Caco-2 (cell line): ENCODE measurements around the gene GABRG3. TPM values are rescaled to one million over a fixed set of nuclear protein-coding genes. Genes with fewer than 3 reads are reported as not detected.

Source experiments
- BruUV-seq: library from RNA; stranded (reverse); fragments of 400-500 nt; replicated peaks from 2 replicates; lab custom pipeline; 2021; lab: Mats Ljungman, UMichigan
- CTCF ChIA-PET: fragments of 300-600 bp; sonication (Branson Sonifier 250); formaldehyde crosslinking; loops from one replicate; lab custom pipeline; 2022; ENCODE audit warnings: antibody characterized with exemption; lab: Charles Lee
- POLR2A ChIA-PET: fragments of 300-600 bp; sonication (Branson Sonifier 250); formaldehyde crosslinking; loops from one replicate; lab custom pipeline; 2022; ENCODE audit warnings: antibody characterized with exemption; lab: Charles Lee
- DNase-seq, 2 experiments: peaks; one replicate each; pipeline versions ENCODE4 v3.0.0 to v3.0.0-alpha.2; 2020 to 2022
- H3K27me3 ChIP-seq: replicated peaks from 2 replicates; pipeline ENCODE4 v1.6.0; 2011; ENCODE audit warnings: low read length; ENCODE audit not compliant: control insufficient read depth, insufficient read depth
- H3K36me3 ChIP-seq: 2 replicates; pipeline ENCODE4 v1.5.1; 2011; ENCODE audit warnings: low read length; ENCODE audit not compliant: control insufficient read depth, insufficient read depth
- H3K4me1 ChIP-seq: fragments of 250-450 bp; sonication (Bioruptor Pico); 2 replicates; pipeline ENCODE4 v1.5.1; 2020; ENCODE audit warnings: mild to moderate bottlenecking
- H3K4me3 ChIP-seq: 2 replicates; pipeline ENCODE4 v1.5.1; 2011; ENCODE audit warnings: low read depth, mild to moderate bottlenecking, control low read depth, low read length
- H3K9me3 ChIP-seq: fragments of 250-450 bp; sonication (Bioruptor Pico); 2 replicates; pipeline ENCODE4 v1.5.1; 2020; ENCODE audit warnings: mild to moderate bottlenecking, moderate library complexity
- H3K27ac Mint-ChIP-seq: one replicate; pipeline ENCODE4 v1.8.0; 2022; ENCODE audit warnings: mixed read lengths; ENCODE audit not compliant: unreplicated experiment
- H3K27me3 Mint-ChIP-seq: one replicate; pipeline ENCODE4 v1.8.0; 2022; ENCODE audit warnings: mixed read lengths; ENCODE audit not compliant: insufficient read depth, unreplicated experiment
- H3K36me3 Mint-ChIP-seq: one replicate; pipeline ENCODE4 v1.8.0; 2022; ENCODE audit warnings: mild to moderate bottlenecking, mixed read lengths; ENCODE audit not compliant: insufficient read depth, unreplicated experiment
- H3K4me1 Mint-ChIP-seq: one replicate; pipeline ENCODE4 v1.8.0; 2022; ENCODE audit warnings: low read depth, mixed read lengths; ENCODE audit not compliant: unreplicated experiment
- H3K4me3 Mint-ChIP-seq: one replicate; pipeline ENCODE4 v1.8.0; 2022; ENCODE audit warnings: mild to moderate bottlenecking, moderate library complexity, mixed read lengths; ENCODE audit not compliant: unreplicated experiment
- H3K9me3 Mint-ChIP-seq: one replicate; pipeline ENCODE4 v1.8.0; 2022; ENCODE audit warnings: mixed read lengths; ENCODE audit not compliant: unreplicated experiment
- intact Hi-C: fragments of 100-400 bp; cut with micrococcal nuclease; formaldehyde crosslinking; loops from one replicate; pipeline ENCODE4 v1.10.0; 2022; ENCODE audit not compliant: unreplicated experiment
- total RNA-seq: library from RNA; stranded (reverse); gene quantifications from 2 replicates; pipeline ENCODE4 v1.2.3, GENCODE V29; 2022
- TF ChIP-seq, protein P1 (sequence below), 2 experiments: fragments of 200-600 bp in 1 of 2; IDR thresholded peaks; 1 replicate in 1 of 2; 2 replicates in 1 of 2; pipeline versions ENCODE4 v1.5.1 to v1.8.0; 2011 to 2022; ENCODE audit warnings: antibody characterized with exemption in 1 of 2, control low read depth in 1 of 2, inconsistent platforms in 1 of 2, low read depth in 1 of 2, low read length in 1 of 2, mild to moderate bottlenecking in 1 of 2, moderate library complexity in 1 of 2; ENCODE audit not compliant: insufficient read depth in 1 of 2, severe bottlenecking in 1 of 2, unreplicated experiment in 1 of 2

The GABRG3 gene
- total RNA-seq, 1 experiment from 2014 or later, result not detected

DNA sequence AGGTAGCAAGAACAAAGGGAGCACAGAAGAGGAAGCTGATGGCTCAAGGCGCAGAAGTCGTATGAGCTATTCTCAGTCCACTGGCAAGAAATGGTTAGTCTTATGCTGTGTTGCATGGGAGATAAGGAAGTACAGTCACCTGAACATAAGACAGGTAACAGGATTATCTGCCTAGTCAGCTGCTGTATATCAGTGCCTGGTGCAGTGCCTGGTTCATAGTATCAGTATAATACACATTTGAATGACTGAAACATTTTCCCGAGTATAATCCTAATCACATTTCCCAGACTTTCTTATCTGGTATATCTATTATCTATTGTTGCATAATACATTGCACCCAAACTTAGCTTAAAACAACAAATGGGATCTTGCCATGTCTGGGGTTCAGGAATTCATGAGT, 302.5 kb downstream of the GABRG3 start:
- no peak overlapping the region for H3K4me3 ChIP-seq
- H3K9me3 ChIP-seq, result no peaks in the 10 kb centered on the region
- no peaks in the 10 kb centered on the region for H3K27me3 ChIP-seq
- H3K36me3 ChIP-seq, result no peaks in the 10 kb centered on the region
- peaks cover 29% of the 10 kb centered on the region for H3K9me3 Mint-ChIP-seq
- DNase-seq, result no peak
- H3K4me3 Mint-ChIP-seq, result no peak overlapping the region
- ChIA-PET POLR2A (no interaction called here), CTCF (no interaction called here)
- H3K4me1 ChIP-seq, result no peaks in the 10 kb centered on the region
- H3K27ac Mint-ChIP-seq, result no peak overlapping the region
- H3K36me3 Mint-ChIP-seq, result peaks cover 6% of the 10 kb centered on the region
- BruUV-seq, result no TSS peak
- H3K27me3 Mint-ChIP-seq, result no peaks in the 10 kb centered on the region
- TF ChIP-seq, protein P1, sequence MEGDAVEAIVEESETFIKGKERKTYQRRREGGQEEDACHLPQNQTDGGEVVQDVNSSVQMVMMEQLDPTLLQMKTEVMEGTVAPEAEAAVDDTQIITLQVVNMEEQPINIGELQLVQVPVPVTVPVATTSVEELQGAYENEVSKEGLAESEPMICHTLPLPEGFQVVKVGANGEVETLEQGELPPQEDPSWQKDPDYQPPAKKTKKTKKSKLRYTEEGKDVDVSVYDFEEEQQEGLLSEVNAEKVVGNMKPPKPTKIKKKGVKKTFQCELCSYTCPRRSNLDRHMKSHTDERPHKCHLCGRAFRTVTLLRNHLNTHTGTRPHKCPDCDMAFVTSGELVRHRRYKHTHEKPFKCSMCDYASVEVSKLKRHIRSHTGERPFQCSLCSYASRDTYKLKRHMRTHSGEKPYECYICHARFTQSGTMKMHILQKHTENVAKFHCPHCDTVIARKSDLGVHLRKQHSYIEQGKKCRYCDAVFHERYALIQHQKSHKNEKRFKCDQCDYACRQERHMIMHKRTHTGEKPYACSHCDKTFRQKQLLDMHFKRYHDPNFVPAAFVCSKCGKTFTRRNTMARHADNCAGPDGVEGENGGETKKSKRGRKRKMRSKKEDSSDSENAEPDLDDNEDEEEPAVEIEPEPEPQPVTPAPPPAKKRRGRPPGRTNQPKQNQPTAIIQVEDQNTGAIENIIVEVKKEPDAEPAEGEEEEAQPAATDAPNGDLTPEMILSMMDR (IDR thresholded peaks at IDR 0.05; ENCODE audit: insufficient read depth in 1 of 2, low read depth in 1 of 2, low read length in 1 of 2, severe bottlenecking in 1 of 2, unreplicated experiment in 1 of 2), result no peak
- intact Hi-C loops, result no loop called here
- H3K4me1 Mint-ChIP-seq, result no peaks in the 10 kb centered on the region

GRCh38 chr15:27278761-27279160, 307.8 kb downstream of the GABRG3 start:
- Histone ChIP-seq H3K36me3 (no peaks in the 10 kb centered on the region), H3K4me1 (no peaks in the 10 kb centered on the region), H3K4me3 (no peak overlapping the region), H3K27me3 (no peaks in the 10 kb centered on the region), H3K9me3 (no peaks in the 10 kb centered on the region)
- Mint-ChIP-seq H3K36me3 (no peaks in the 10 kb centered on the region), H3K27me3 (peaks cover 3% of the 10 kb centered on the region), H3K4me1 (no peaks in the 10 kb centered on the region), H3K27ac (no peak overlapping the region), H3K4me3 (no peak overlapping the region), H3K9me3 (peaks cover 10% of the 10 kb centered on the region)
- BruUV-seq, result no TSS peak
- intact Hi-C loops, result no loop called here
- CTCF ChIA-PET, result no interaction called here
- TF ChIP-seq, protein P1 (IDR thresholded peaks at IDR 0.05; ENCODE audit: insufficient read depth in 1 of 2, low read depth in 1 of 2, low read length in 1 of 2, severe bottlenecking in 1 of 2, unreplicated experiment in 1 of 2), result no peak
- POLR2A ChIA-PET, result no interaction called here
- no peak for DNase-seq

GRCh38 chr15:27292641-27293040, 321.7 kb downstream of the GABRG3 start:
- H3K36me3 Mint-ChIP-seq, result no peaks in the 10 kb centered on the region
- no peaks in the 10 kb centered on the region for H3K9me3 ChIP-seq
- no peak overlapping the region for H3K4me3 ChIP-seq
- no peak for DNase-seq
- no peaks in the 10 kb centered on the region for H3K9me3 Mint-ChIP-seq
- no peaks in the 10 kb centered on the region for H3K27me3 Mint-ChIP-seq
- CTCF ChIA-PET, result no interaction called here
- no peaks in the 10 kb centered on the region for H3K4me1 Mint-ChIP-seq
- H3K36me3 ChIP-seq, result no peaks in the 10 kb centered on the region
- no peak overlapping the region for H3K27ac Mint-ChIP-seq
- no peaks in the 10 kb centered on the region for H3K4me1 ChIP-seq
- TF ChIP-seq, protein P1 (IDR thresholded peaks at IDR 0.05; ENCODE audit: insufficient read depth in 1 of 2, low read depth in 1 of 2, low read length in 1 of 2, severe bottlenecking in 1 of 2, unreplicated experiment in 1 of 2), result no peak
- H3K4me3 Mint-ChIP-seq, result no peak overlapping the region
- intact Hi-C loops, result no loop called here
- no peaks in the 10 kb centered on the region for H3K27me3 ChIP-seq
- POLR2A ChIA-PET, result no interaction called here
- no TSS peak for BruUV-seq
